T-helper 17 cell (primary cell): Measurements from ENCODE around the gene HDAC11. TPM values are rescaled to one million over a fixed set of nuclear protein-coding genes. Genes with fewer than 3 reads are reported as not detected.

Experiments used
- ATAC-seq: fragments of 150-1000 bp; cut with Tn5 transposase; 2 replicates; pipeline ENCODE4 v1.10.0; 2021; ENCODE audit warnings: mild to moderate bottlenecking, moderate library complexity
- DNase-seq, 3 donors: peaks; one replicate each; pipeline versions ENCODE4 v3.0.0 to v3.0.0-alpha.2; 2020 to 2021
- H3K9me3 ChIP-seq: one replicate; pipeline ENCODE4 v1.7.0; 2013; ENCODE audit warnings: low read length, mild to moderate bottlenecking; ENCODE audit not compliant: control insufficient read depth, poor library complexity, severe bottlenecking
- H3K27ac Mint-ChIP-seq: one replicate; pipeline ENCODE4 v1.8.0; 2022; ENCODE audit warnings: mild to moderate bottlenecking, moderate library complexity, mixed read lengths
- H3K27me3 Mint-ChIP-seq: one replicate; pipeline ENCODE4 v1.8.0; 2022; ENCODE audit warnings: mixed read lengths
- H3K36me3 Mint-ChIP-seq: one replicate; pipeline ENCODE4 v1.8.0; 2022; ENCODE audit warnings: low read depth, mixed read lengths
- H3K4me1 Mint-ChIP-seq: one replicate; pipeline ENCODE4 v1.8.0; 2022; ENCODE audit warnings: mild to moderate bottlenecking, mixed read lengths
- H3K4me3 Mint-ChIP-seq: one replicate; pipeline ENCODE4 v1.8.0; 2022; ENCODE audit warnings: mild to moderate bottlenecking, moderate library complexity, mixed read lengths
- total RNA-seq, 4 donors: library from RNA in 2 of 4; stranded (reverse) in 2 of 4; gene quantifications; one replicate each; pipeline ENCODE4 v1.2.3 and lab custom pipeline; 2022 to 2026

HDAC11 gene
- total RNA-seq, 2 donors from 2014 or later: 2.3 to 6.1 TPM

DNA sequence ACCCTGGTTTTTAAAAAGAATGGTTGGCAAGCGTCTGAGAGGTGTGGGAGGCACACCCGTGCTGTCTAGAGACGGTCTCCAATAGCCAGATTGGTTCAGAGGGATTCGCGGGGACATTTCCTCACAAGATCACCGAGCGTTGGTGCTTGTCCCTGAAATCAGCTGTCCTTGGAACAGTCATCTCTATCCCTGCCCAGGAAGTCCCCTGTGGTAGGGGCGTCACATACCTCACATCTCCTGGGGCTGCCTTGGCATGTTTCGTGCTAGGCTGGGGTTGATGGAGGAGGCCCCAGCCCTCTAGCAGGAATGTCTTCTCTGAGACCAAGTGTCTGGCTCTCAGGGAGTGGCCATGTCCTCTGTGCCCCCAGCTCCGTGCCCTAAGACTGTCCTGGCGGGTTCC lies 75.6 kb downstream of the HDAC11 start:
- peaks cover 2% of the 10 kb centered on the region for H3K36me3 Mint-ChIP-seq
- DNase-seq (no peak), ATAC-seq (no peak)
- peaks cover 77% of the 10 kb centered on the region for H3K27me3 Mint-ChIP-seq
- H3K4me1 Mint-ChIP-seq: peaks cover 5% of the 10 kb centered on the region
- no peaks in the 10 kb centered on the region for H3K9me3 ChIP-seq
- H3K4me3 Mint-ChIP-seq: no peak overlapping the region
- no peak overlapping the region for H3K27ac Mint-ChIP-seq

Other genes starting within 250 kb of the HDAC11 start
- gene NUP210, start 60.0 kb upstream of the HDAC11 start, total RNA-seq: 100 to 1,000 TPM; 125 to 137 TPM
- 1 to 10 TPM in 1 of 2 donors, not detected in 1; 1.5 TPM for gene FBLN2, start 68.8 kb downstream of the HDAC11 start, total RNA-seq